Upper lobe of left lung (tissue), 4 donors: ENCODE data around the gene N4BP2L2.

Source experiments
- CTCF ChIP-seq, 6 experiments: fragments of 450-650 bp in 4 of 6; fragments of 200-600 bp in 2 of 6; sonication (generic) in 2 of 6; IDR thresholded peaks; one replicate each; pipeline ENCODE4 v1.5.1; 2016 to 2019; ENCODE audit warnings: antibody characterized with exemption in 6 of 6
- EP300 ChIP-seq, 4 donors: sonication (generic); formaldehyde crosslinking; IDR thresholded peaks; one replicate each; pipeline ENCODE4 v1.5.1; 2017; ENCODE audit warnings: antibody characterized with exemption in 4 of 4, control low read depth in 2 of 4
- POLR2A ChIP-seq, 4 donors: fragments of 450-650 bp; IDR thresholded peaks; one replicate each; pipeline ENCODE4 v1.5.1; 2016 to 2017; ENCODE audit warnings: antibody characterized with exemption in 4 of 4, mild to moderate bottlenecking in 2 of 4

- TF ChIP-seq POLR2A (IDR thresholded peaks at IDR 0.05) (no peak), CTCF (IDR thresholded peaks at IDR 0.05) (no peak), EP300 (IDR thresholded peaks at IDR 0.05) (no peak)
These were observed 413 bp downstream of the N4BP2L2 start for GRCh38 chr13:32538143-32538620.
